ENCODE measurements around the gene ZFR2. TPM values are rescaled to one million over a fixed set of nuclear protein-coding genes. Genes with fewer than 3 reads are reported as not detected.

ZFR2 gene
- total and polyA plus RNA-seq, 2 experiments from 2014 or later = not detected

DNA sequence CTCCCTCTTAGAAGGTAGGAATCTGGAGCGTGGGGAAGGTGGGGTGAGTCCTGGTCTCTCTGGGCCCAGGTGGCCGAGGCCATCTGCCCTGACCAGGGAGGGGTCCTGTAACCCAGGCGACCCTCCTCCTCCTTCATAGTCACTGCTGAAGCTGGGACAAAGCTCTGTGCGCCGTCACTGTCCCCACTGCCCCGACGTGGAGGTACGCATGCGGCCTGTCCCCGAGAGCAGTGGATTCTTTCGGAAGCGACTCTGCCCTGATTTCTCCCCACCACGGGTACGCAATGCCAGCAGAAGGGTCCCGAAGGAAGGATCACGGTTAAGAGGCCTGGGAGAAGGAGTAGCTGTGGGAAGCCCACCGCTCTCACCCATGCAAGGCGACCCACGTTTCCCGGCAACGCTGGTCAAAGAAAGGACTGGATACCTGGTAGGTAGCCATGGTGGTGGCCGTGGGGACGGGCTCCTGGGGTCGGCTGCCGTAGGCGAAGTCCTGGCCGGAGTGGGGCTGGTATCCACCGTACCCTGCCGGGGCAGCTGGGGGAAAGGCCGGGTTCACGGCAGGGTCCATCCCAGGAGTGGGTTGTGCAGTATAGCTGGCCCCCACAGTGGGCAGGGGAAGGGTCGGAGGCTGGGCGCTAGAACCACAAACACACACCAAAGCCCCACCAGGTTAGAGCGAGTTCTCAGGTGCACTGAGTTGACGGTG is 34.3 kb downstream of the ZFR2 start:
- H3K9ac ChIP-seq = no peak overlapping the region
- no peaks in the 10 kb centered on the region for H3K36me3 ChIP-seq (ENCODE audit: low read depth)
- DNase-seq = no peak
- no peak overlapping the region for H3K4me2 ChIP-seq (ENCODE audit: unreplicated experiment)
- H3F3A ChIP-seq (ENCODE audit: insufficient read depth) = no peaks in the 10 kb centered on the region
- no peaks in the 10 kb centered on the region for H3K9me3 ChIP-seq (ENCODE audit: low read depth)
- H3K79me2 ChIP-seq (ENCODE audit: insufficient read depth) = no peaks in the 10 kb centered on the region
- H3K4me3 ChIP-seq = no peak overlapping the region
- TF ChIP-seq EZH2 (IDR thresholded peaks at IDR 0.05; ENCODE audit: insufficient read depth, poor library complexity, severe bottlenecking) = no peak
- no peak for TF ChIP-seq EZH2phosphoT487 (IDR thresholded peaks at IDR 0.05; ENCODE audit: insufficient read depth, low read depth)
- H3K27ac ChIP-seq = no peak overlapping the region
- H3K9me2 ChIP-seq (ENCODE audit: insufficient read depth) = no peaks in the 10 kb centered on the region
- in situ Hi-C loops (cut with MboI) = no loop called here
- H2AFZ ChIP-seq = no peak overlapping the region
- peaks cover 20% of the 10 kb centered on the region for H3K27me3 ChIP-seq (replicated peaks; ENCODE audit: insufficient read depth)
- H4K20me1 ChIP-seq (ENCODE audit: insufficient read depth) = no peaks in the 10 kb centered on the region
- WGBS, 2 experiments (ENCODE audit: low coverage in 1 of 2, low lambda C conversion rate in 2 of 2, missing lambda C conversion rate in 2 of 2) = 75 to 78% methylated on average over 22 to 34 of the region's 35 CpGs
- H3K4me1 ChIP-seq (ENCODE audit: insufficient read depth) = no peaks in the 10 kb centered on the region

DNA sequence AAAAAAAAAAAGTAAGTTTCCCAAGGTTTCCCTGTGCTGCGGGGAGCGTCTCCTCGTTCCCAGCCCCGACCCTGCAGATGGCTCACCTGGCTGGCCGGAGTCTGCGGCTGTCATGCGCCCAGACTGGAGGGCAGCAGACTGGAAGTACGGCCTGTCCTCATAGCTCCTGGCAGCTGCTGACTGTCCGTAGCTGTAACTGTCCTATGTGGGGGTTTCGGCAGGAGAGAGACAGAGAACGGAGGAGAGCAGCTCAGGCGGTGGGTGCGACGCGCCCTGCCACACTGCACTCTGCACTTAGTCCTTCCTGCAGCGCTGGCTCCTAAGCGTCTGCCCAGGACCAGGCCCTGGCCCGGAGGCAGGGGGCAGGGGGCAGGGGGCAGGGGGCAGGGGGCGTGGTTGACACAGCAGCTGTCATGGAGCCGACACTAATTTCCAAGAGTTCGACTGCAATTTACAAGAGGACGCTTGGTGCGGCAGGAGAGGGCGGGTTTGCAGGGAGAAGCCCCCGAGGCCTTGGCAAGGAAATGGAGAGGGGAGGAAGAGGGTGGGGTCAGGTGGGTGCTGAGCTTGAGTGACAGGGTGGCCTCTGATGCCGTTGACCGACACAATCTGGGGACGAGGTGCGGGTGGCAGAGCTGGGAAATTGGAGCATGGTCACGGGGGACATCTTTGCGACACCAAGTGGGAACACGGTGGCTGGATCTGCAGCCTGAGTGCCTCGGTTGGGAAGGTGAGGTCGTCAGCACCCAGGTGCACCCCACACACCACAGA is 35.1 kb downstream of the ZFR2 start:
- Histone ChIP-seq H3F3A (ENCODE audit: insufficient read depth) (no peaks in the 10 kb centered on the region), H4K20me1 (ENCODE audit: insufficient read depth) (no peaks in the 10 kb centered on the region), H3K79me2 (ENCODE audit: insufficient read depth) (no peaks in the 10 kb centered on the region), H2AFZ (no peak overlapping the region), H3K27ac (no peak overlapping the region), H3K4me1 (ENCODE audit: insufficient read depth) (no peaks in the 10 kb centered on the region), H3K4me2 (ENCODE audit: unreplicated experiment) (no peak overlapping the region), H3K9ac (no peak overlapping the region), H3K4me3 (no peak overlapping the region), H3K36me3 (ENCODE audit: low read depth) (no peaks in the 10 kb centered on the region), H3K27me3 (replicated peaks; ENCODE audit: insufficient read depth) (peaks cover 23% of the 10 kb centered on the region), H3K9me2 (ENCODE audit: insufficient read depth) (no peaks in the 10 kb centered on the region), H3K9me3 (ENCODE audit: low read depth) (no peaks in the 10 kb centered on the region)
- in situ Hi-C loops (cut with MboI) = no loop called here
- WGBS, 2 experiments (ENCODE audit: low coverage in 1 of 2, low lambda C conversion rate in 2 of 2, missing lambda C conversion rate in 2 of 2) = 56 to 60% methylated on average over 32 to 34 of the region's 34 CpGs
- TF ChIP-seq EZH2 (IDR thresholded peaks at IDR 0.05; ENCODE audit: insufficient read depth, poor library complexity, severe bottlenecking) (no peak), EZH2phosphoT487 (IDR thresholded peaks at IDR 0.05; ENCODE audit: insufficient read depth, low read depth) (no peak)
- DNase-seq = no peak

DNA sequence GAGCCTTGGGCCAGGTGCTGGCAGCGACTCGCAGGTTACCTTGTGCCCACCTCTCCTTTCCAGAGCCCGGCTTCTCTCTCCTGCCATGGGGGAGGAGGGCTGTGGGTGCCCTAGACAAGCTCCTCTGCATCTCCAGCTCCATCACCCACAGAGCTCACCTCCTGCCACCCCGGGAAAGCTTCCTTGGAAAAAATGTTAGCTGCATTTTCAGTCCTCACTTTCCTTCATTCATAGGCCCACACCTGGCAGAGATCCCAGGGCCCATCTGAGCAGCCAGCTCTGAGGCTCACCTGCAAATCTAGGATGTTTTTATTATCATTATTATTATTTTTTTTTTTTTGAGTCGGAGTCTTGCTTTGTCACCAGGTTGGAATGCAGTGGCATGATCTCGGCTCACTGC is 36.8 kb downstream of the ZFR2 start:
- Histone ChIP-seq H3K9me2 (ENCODE audit: insufficient read depth) (no peaks in the 10 kb centered on the region), H3K4me2 (ENCODE audit: unreplicated experiment) (no peak overlapping the region), H3K4me1 (ENCODE audit: insufficient read depth) (no peaks in the 10 kb centered on the region), H3K9ac (no peak overlapping the region), H3K4me3 (no peak overlapping the region), H3K27me3 (replicated peaks; ENCODE audit: insufficient read depth) (peaks cover 23% of the 10 kb centered on the region), H3K36me3 (ENCODE audit: low read depth) (no peaks in the 10 kb centered on the region), H3K27ac (no peak overlapping the region), H4K20me1 (ENCODE audit: insufficient read depth) (no peaks in the 10 kb centered on the region), H3F3A (ENCODE audit: insufficient read depth) (no peaks in the 10 kb centered on the region), H3K79me2 (ENCODE audit: insufficient read depth) (no peaks in the 10 kb centered on the region), H3K9me3 (ENCODE audit: low read depth) (no peaks in the 10 kb centered on the region), H2AFZ (no peak overlapping the region)
- DNase-seq = no peak
- 71 to 73% methylated on average over 6 of the region's 6 CpGs for WGBS, 2 experiments (ENCODE audit: low coverage in 1 of 2, low lambda C conversion rate in 2 of 2, missing lambda C conversion rate in 2 of 2)
- in situ Hi-C loops (cut with MboI) = no loop called here
- TF ChIP-seq EZH2 (IDR thresholded peaks at IDR 0.05; ENCODE audit: insufficient read depth, poor library complexity, severe bottlenecking) (no peak), EZH2phosphoT487 (IDR thresholded peaks at IDR 0.05; ENCODE audit: insufficient read depth, low read depth) (no peak)

DNA sequence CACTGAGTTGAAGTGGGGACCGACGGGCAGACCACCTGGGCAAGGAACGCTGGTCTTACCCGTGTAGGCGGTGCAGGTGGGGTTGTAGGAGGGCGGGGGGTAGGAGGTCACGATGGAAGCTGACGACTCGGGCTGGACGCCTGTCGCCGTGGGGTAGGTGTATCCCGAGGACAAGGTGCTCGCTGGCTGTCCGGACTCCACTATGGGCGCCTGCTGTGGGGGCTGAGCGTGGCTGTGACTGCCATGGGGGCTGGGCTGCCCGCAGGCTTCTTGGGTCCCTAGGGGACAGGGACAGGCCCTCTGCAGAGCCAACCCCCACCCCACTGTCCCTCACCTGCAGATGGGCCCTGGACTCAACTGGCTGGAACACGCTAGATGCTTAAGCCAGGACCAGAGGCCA is 37.2 kb downstream of the ZFR2 start:
- H3K4me1 ChIP-seq (ENCODE audit: insufficient read depth) = no peaks in the 10 kb centered on the region
- no peak for DNase-seq
- H2AFZ ChIP-seq = no peak overlapping the region
- WGBS, 2 experiments (ENCODE audit: low coverage in 1 of 2, low lambda C conversion rate in 2 of 2, missing lambda C conversion rate in 2 of 2) = 52 to 55% methylated on average over 15 to 19 of the region's 19 CpGs
- in situ Hi-C loops (cut with MboI) = no loop called here
- no peak for TF ChIP-seq EZH2phosphoT487 (IDR thresholded peaks at IDR 0.05; ENCODE audit: insufficient read depth, low read depth)
- no peaks in the 10 kb centered on the region for H3K9me3 ChIP-seq (ENCODE audit: low read depth)
- no peak overlapping the region for H3K27ac ChIP-seq
- H3K36me3 ChIP-seq (ENCODE audit: low read depth) = no peaks in the 10 kb centered on the region
- H3K27me3 ChIP-seq (replicated peaks; ENCODE audit: insufficient read depth) = peaks cover 23% of the 10 kb centered on the region
- no peaks in the 10 kb centered on the region for H4K20me1 ChIP-seq (ENCODE audit: insufficient read depth)
- H3K4me2 ChIP-seq (ENCODE audit: unreplicated experiment) = no peak overlapping the region
- H3K9ac ChIP-seq = no peak overlapping the region
- no peaks in the 10 kb centered on the region for H3K9me2 ChIP-seq (ENCODE audit: insufficient read depth)
- no peaks in the 10 kb centered on the region for H3K79me2 ChIP-seq (ENCODE audit: insufficient read depth)
- H3F3A ChIP-seq (ENCODE audit: insufficient read depth) = no peaks in the 10 kb centered on the region
- H3K4me3 ChIP-seq = no peak overlapping the region

Measured in GM23248 (cell line).